T47D (cell line): Measurements from ENCODE around the gene RNU6-9.

ENCODE experiments used
- DNase-seq, 2 experiments: peaks; one replicate each; pipeline versions ENCODE4 v3.0.0 to v3.0.0-alpha.2; 2011 to 2012; ENCODE audit warnings: low read depth in 1 of 2, low spot score in 1 of 2
- JUND ChIP-seq: IDR thresholded peaks from 2 replicates; pipeline ENCODE4 v1.6.1; 2012; ENCODE audit warnings: low read depth
- in situ Hi-C: cut with HindIII; loops from 2 replicates; pipeline ENCODE4 v1.10.0; 2016; ENCODE audit warnings: low sequenced_read_pairs, low pct_unique_long_range_greater_than_20kb

The RNU6-9 gene

GRCh38 chr19:854549-854948, 38.7 kb upstream of the RNU6-9 start:
- in situ Hi-C loops: no loop called here
- TF ChIP-seq JUND: no peak
- DNase-seq: no peak

DNA sequence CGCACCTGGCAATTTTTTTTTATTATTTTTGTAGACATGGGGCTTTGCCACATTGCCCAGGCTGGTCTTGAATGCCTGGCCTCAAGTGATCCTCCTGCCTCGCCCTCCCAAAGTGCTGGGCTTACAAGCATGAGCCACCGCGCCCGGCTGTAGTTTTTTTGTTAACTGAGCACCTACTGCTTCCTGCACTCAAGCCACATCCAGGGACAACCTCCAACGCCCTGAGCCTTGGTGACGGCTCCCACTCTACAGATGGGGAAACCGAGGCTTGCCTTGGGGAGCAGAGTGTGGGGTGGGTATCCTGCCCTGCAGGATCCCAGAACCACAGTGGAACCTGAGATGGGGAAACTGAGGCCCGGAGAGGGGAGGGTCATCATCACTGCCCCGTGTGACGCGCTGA, 38.1 kb upstream of the RNU6-9 start:
- no peak for DNase-seq
- in situ Hi-C loops: no loop called here
- no peak for TF ChIP-seq JUND

DNA sequence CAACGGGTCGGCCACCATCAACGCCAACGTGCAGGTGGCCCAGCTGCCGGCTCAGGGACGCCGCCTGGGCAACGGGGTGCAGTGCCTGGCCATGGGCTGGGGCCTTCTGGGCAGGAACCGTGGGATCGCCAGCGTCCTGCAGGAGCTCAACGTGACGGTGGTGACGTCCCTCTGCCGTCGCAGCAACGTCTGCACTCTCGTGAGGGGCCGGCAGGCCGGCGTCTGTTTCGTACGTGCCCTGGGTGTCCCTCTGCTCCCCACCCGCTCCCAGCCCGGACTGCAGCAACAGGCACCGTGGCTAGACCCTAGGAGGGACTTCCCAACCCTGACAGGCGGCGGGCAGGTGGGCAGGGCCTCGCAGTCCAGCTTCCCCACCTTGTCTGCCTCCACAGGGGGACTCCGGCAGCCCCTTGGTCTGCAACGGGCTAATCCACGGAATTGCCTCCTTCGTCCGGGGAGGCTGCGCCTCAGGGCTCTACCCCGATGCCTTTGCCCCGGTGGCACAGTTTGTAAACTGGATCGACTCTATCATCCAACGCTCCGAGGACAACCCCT, 37.6 kb upstream of the RNU6-9 start:
- TF ChIP-seq JUND: no peak
- in situ Hi-C loops: no loop called here
- DNase-seq: no peak

DNA sequence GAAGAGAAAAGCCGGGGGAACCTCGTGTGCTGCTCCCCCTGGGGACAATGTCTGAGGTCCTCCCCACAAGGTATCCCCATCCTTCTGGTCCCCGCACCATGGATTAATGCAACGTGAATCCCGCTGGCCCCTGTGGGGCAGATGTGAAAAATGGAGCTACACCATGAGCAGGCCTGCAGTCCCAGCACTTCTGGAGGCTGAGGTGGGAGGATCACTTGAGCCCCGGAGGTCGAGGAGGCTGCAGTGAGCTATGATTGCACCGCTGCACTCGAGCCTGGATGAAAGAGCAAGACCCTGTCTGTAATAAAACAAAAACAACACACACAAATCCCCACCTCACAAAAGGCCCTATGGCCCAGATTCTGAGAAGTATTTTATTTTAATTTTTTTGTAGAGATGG, 35.0 kb upstream of the RNU6-9 start:
- TF ChIP-seq JUND: no peak
- in situ Hi-C loops: no loop called here
- DNase-seq: no peak

- TF ChIP-seq JUND: no peak
- DNase-seq: no peak
- in situ Hi-C loops: no loop called here
Observed at GRCh38 chr19:858868-859843, 34.1 kb upstream of the RNU6-9 start, which contains the start of gene CFD. Gene CFD (plus strand): TSS chr19:859664. CDS start chr19:859690, 26 bp downstream.

DNA sequence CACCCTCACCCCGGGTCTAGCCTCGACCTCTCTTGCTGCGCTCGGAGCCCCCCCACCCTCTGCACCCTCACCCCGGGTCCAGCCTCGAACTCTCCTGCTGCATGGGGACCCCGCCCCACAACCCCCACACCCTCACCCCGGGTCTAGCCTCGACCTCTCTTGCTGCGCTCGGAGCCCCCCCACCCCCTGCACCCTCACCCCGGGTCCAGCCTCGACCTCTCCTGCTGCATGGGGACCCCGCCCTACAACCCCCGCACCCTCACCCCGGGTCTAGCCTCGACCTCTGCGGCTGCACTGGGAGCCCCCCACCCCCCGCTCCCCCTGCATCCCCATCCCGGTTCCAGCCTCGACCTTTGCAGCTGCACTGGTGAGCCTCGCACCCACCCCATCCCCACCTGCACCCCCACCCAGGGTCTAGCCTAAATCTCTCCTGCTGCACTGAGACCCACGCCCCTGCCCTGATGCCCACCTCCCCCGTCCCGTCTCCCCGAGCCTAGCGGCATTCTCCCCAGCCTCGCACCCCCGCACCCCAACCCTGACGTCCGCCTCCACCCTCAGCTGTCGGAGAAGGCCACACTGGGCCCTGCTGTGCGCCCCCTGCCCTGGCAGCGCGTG, 32.0 kb upstream of the RNU6-9 start:
- no peak for TF ChIP-seq JUND
- no peak for DNase-seq
- in situ Hi-C loops: no loop called here

DNA sequence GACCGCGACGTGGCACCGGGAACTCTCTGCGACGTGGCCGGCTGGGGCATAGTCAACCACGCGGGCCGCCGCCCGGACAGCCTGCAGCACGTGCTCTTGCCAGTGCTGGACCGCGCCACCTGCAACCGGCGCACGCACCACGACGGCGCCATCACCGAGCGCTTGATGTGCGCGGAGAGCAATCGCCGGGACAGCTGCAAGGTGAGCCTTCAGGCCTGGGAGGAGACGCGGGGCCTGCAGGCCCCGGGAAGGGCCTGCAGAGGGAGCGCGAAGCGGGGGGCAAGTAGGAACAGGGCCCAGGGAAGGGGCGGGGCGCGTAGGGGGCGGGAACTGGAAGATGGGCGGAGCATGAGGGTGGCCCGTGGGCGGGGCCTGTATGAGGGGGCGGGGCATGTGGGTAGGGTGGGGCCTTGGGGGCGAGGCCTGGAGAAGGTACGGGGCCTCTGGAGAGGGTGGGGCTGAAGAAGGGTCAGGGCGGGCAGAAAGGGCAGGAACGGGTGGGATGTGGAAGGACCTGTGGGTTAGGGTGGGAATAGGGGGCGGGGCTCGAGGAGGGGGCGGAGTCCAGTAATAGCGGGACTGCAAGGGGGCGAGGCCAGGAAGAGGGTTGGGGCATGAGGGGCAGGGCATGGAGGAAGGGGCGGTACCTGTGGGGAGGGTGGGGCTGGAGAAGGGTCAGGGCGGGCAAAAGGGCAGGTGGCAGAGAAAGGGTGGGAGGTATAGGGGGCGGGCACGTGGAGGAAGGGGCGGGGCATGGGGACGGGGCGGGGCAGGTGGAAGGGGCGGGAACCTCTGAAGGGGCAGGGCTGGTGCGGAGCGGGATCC, 31.3 kb upstream of the RNU6-9 start:
- TF ChIP-seq JUND: no peak
- peak; percentile 76 to 87 for DNase-seq
- in situ Hi-C loops: no loop called here

DNA sequence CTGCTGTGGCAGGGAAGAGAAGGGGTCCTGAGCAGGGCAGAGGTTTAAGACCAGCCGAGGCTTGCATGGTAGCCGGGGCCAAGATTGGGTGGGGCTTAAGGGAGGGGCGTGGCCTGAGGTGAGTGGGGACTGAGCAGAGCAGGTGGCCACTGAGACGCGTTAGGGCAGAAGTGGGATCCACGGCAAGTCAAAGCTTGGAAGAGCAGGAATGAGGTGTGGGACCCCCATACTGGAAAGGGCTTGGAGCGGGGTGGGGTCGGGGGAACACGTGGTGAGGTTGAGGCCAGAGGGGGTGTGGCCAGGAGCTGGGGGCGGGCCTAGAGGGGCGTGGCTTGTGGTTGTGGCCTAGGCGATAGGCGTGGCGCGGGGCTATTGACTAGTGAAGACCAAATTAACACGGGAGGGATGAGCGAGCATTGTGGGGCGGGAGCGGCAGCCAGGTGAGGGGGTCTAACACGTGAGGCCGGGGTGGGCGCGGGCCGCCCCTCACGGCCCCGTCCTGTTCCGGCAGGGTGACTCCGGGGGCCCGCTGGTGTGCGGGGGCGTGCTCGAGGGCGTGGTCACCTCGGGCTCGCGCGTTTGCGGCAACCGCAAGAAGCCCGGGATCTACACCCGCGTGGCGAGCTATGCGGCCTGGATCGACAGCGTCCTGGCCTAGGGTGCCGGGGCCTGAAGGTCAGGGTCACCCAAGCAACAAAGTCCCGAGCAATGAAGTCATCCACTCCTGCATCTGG, 30.5 kb upstream of the RNU6-9 start:
- no peak for TF ChIP-seq JUND
- peak; percentile 57 for DNase-seq
- in situ Hi-C loops: no loop called here

GRCh38 chr19:863315-863620, 30.0 kb upstream of the RNU6-9 start:
- no peak for DNase-seq
- in situ Hi-C loops: no loop called here
- TF ChIP-seq JUND: no peak

- no peak for DNase-seq
- in situ Hi-C loops: no loop called here
- TF ChIP-seq JUND: no peak
Observed at GRCh38 chr19:866769-867300, 26.4 kb upstream of the RNU6-9 start.

DNA sequence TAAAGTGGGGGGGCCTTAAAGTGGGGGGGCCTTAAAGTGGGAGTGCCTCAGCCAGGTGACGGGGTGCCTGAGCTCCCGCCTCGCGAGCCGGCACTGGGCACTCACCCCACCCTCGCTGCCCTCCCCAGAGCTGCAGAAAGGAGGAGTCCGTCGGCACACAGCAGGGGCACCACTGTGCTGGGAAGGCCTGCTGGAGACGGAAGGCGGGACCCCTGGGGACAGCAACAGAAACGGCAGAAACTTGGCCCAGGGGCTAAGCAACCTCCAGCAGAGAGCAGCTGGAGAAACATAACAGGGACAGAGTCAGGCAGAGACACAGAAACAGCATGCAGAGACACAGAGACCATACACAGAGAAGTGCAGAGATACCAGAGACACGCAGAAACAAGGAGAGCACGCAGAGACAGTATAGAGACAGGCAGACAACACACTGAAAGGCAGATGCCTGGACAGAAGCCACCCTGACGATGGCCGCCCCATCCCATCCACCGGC, 25.9 kb upstream of the RNU6-9 start:
- DNase-seq: no peak
- in situ Hi-C loops: no loop called here
- TF ChIP-seq JUND: no peak
